ENCODE measurements around the gene DCHS1.

- TF ChIP-seq CTCF (IDR thresholded peaks at IDR 0.05) (no peak), POLR2A (IDR thresholded peaks at IDR 0.05) (no peak)
These were observed 27.8 kb downstream of the DCHS1 start for GRCh38 chr11:6627762-6628241.
